ENCODE results near the gene RBM18.

RBM18 gene

GRCh38 chr9:122222791-122223190 lies 41.8 kb downstream of the RBM18 start:
- no peak for DNase-seq (ENCODE audit: low read depth, low spot score)

- peak; percentile 30 for DNase-seq (ENCODE audit: low read depth, low spot score)
Observed at GRCh38 chr9:122221183-122221811, 43.3 kb downstream of the RBM18 start.

GRCh38 chr9:122220673-122221182 lies 43.9 kb downstream of the RBM18 start:
- DNase-seq (ENCODE audit: low read depth, low spot score), result no peak

- peak; percentile 61 for DNase-seq (ENCODE audit: low read depth, low spot score)
Observed at GRCh38 chr9:122219856-122220672, 44.6 kb downstream of the RBM18 start.

DNA sequence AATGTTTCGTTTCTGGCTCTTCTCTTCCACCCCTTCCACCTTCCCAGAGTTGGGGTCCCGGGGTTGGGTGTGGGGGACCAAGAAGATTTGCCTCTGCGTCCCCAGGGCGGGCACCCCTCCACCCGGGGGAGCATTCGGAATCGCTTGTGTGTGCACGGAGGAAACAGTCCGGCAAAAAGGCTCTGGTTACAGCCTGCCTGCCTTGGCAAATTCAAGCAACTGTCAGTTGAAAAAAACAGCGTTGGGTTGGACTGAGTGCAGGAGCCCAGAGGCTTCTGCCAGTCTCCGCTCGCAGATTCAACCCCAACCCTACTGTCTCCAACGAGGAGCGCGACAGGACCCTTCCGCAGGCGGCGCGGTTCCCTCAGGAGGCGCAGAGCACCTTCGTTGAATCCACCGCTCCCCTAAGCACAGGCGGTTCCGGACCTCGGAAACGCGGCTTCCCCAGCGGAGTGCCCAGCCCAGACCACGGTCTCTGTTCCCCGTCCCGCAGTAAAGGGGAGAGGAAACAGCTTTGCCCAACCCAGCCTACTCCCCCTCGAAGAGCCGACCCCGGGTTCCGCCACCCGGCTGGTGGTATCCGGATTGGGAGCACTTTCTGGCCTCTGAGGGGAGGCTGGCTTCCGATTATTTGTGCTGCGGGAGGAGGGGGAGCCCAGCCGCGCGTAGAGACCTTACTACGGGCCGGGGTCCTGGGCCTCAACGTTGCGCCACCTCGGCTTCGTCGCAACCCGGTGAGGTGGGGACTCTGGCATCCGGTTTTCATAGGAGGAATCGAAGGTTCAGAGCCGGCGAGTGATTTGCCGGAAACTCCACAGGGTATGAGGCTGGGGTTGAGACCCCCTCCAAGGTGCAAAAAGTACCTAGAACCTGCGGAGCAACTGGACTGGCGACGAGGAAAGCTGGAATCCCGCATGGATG lies 45.4 kb downstream of the RBM18 start:
- peak; percentile 64 for DNase-seq (ENCODE audit: low read depth, low spot score)

DNA sequence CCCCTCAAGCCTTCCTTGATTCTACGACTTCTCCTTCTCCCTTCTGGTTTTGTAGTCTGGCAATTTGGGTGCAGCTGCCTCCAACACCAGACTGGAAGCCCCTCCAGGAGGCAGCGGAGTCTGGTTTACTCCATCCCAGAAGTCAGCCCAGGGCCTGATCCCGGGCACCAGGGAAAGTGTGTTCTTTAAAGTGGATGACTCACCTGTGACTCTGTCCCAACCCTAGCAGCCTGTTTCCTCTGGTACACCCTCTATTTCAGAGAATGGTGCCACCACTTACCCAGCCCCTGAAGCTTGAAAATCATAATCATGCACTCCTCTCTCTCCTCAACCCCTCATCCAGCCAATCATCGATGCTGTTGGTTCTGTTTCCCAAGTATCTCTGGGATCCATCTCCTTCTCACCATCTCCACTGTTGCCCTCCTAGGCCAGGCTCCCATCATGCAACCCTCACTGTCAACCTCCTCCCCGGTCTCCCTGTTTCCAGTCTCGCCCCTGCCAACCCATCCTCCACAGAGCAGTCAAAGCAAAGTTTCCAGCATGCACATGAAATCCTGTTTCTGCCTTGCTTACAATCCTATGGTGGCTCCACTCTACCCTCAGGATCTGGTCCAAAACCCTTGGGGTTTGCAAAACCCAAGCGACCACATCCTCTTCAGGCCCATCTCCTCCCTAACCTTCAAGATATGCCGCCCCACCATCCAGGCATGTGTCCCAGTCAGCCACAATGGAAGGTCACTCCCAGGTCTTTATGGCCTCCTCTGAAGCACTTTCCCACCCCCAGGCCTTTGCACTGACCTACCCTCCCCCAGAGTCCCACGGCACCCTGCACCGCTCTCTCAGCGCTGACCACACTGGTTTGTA lies 46.3 kb downstream of the RBM18 start:
- DNase-seq (ENCODE audit: low read depth, low spot score), result no peak

DNA sequence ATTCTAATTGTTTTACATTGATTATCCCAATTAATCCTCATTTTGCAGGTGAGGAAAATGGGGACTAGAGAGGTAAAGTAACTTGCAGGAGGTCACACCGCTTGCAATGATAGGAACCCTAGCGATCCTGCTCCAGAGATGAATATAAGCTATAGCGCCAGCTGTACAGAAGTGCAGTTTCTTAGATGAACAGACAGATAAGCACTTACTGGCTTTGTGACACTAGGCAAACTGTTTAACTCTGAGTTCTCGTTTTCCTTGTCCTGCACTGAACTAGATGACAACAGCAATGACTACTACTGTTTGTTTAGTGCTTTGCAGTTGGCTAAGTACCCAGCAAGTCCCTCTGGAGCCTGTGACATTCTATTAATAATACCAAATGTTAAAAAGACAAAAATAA lies 47.0 kb downstream of the RBM18 start:
- DNase-seq (ENCODE audit: low read depth, low spot score), result no peak

GRCh38 chr9:122216798-122217418 lies 47.7 kb downstream of the RBM18 start:
- no peak for DNase-seq (ENCODE audit: low read depth, low spot score)

DNA sequence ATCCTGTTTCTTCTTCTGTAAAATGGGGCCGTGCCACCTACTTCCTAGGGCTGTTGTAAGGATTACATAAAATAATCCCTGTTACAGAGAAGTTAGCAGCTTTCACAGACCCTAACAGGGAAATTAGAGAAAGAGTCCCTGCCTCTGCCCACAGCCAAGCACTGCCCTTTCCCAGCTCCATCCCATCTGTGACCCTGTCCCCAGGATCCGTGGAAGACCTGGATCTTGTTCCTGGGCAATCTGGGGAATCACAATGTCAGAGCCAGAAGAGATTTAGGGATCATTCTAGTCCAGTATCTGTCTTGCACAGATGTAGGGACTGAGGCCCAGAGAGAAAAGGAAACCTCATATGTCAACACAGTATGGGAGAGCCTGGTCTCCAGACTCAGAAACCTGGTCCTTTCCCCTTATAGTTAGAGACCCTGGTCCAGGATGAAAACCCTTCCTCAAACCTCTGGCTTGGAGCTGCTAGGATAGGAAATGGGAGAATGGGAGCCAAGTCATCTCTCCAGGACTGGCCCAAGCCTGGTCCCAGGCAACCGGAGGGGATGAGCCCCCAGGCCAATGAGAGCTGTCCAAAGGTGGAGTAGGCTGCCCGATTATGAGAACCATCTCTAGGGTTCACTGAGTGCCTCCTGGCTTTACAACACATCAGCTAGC lies 48.4 kb downstream of the RBM18 start:
- no peak for DNase-seq (ENCODE audit: low read depth, low spot score)

DNA sequence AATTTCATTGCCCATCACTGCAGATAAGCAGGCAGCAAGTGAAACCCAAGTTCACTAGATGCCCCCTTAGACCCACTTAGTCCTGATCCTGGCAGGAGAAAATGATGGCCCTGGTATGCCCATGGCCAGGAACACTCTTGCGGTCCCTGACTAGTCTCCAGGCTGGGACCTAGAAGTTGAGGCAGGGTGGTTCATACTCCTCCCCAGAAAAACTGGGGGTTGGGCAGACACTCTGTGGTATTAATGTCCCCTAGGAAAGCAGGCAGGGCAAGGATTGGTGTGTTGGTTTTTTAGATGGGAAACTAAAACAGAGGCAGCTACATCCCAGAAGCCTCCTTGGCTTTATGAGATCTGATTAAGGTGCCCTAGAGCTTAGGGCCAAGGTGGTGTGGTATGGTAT lies 49.0 kb downstream of the RBM18 start:
- no peak for DNase-seq (ENCODE audit: low read depth, low spot score)

GRCh38 chr9:122214507-122214906 lies 50.1 kb downstream of the RBM18 start:
- no peak for DNase-seq (ENCODE audit: low read depth, low spot score)

- DNase-seq (ENCODE audit: low read depth, low spot score), result peak; percentile 91
Observed at GRCh38 chr9:122213589-122214413, 50.8 kb downstream of the RBM18 start.

DNA sequence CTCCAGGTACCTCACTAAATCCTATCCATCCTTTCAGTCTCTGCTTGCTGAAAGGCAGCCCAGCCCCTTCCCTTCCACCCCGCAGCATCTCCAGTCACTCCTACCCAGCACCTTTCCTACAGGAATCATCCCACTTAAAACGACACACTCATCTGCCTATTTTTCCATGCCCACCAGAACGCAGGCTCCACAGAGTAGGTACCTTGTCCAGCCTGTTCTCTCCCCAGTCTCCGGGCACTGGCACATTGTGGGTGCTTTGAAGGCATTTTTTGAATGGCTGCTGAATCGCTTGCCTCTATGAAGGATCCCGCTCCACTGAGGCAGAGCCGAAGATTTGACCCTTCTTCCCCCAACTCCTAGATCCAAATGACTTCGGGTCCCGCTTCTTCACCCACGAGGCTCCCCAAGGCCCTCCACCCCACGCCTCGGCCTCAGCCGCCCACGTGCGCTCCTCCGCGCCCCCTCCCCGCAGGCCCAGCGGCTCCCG lies 51.5 kb downstream of the RBM18 start:
- DNase-seq (ENCODE audit: low read depth, low spot score), result no peak

- no peak for DNase-seq (ENCODE audit: low read depth, low spot score)
Observed at GRCh38 chr9:122212473-122213004, 52.1 kb downstream of the RBM18 start.

GRCh38 chr9:122209451-122209850 lies 55.2 kb downstream of the RBM18 start:
- DNase-seq (ENCODE audit: low read depth, low spot score), result no peak

DNA sequence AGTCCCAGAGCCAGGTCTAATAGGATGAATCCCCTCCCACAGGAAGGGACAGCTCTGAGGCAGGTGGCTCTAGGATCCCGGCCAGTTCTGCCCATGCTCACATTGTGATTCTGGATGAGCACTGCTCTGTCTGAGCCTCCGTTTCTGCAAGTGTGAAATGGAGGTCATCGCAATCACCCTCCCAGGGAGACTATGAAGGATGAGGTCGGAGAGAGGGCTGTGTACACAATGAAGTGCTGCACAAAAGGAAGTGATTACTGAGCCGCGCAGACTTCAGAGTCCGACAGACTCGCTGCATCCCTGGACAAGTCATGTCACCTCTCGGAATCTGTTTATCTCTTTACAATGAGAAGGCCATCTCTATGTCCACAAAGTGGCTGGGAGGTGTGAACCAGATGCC lies 57.5 kb downstream of the RBM18 start:
- no peak for DNase-seq (ENCODE audit: low read depth, low spot score)

- DNase-seq (ENCODE audit: low read depth, low spot score), result no peak
Observed at GRCh38 chr9:122206118-122207046, 58.3 kb downstream of the RBM18 start.

- DNase-seq (ENCODE audit: low read depth, low spot score), result no peak
Observed at GRCh38 chr9:122205176-122205575, 59.5 kb downstream of the RBM18 start.

Data from ELF-1 (cell line).